SK-N-MC (cell line): Measurements from ENCODE around the gene ADH7.

Experiments
- DNase-seq: peaks from one replicate; pipeline ENCODE4 v3.0.0-alpha.2; 2011; ENCODE audit warnings: low read depth, low spot score
- H3K27ac ChIP-seq: fragments of 200-600 bp; sonication (generic); 2 replicates; pipeline ENCODE4 v1.5.1; 2016; ENCODE audit warnings: mixed run types
- H3K36me3 ChIP-seq: fragments of 200-600 bp; sonication (generic); 2 replicates; pipeline ENCODE4 v1.6.1; 2017; ENCODE audit warnings: antibody characterized with exemption, low read length, mixed read lengths; ENCODE audit not compliant: insufficient read depth
- H3K4me3 ChIP-seq: fragments of 200-600 bp; sonication (generic); 2 replicates; pipeline ENCODE4 v1.5.1; 2016
- H3K9ac ChIP-seq: fragments of 200-600 bp; sonication (generic); 2 replicates; pipeline ENCODE4 v1.8.0; 2017; ENCODE audit warnings: mixed run types, mixed read lengths; ENCODE audit not compliant: insufficient read length
- H3K9me3 ChIP-seq: fragments of 200-600 bp; sonication (generic); 2 replicates; pipeline ENCODE4 v1.6.1; 2017; ENCODE audit warnings: low read depth, mild to moderate bottlenecking, antibody characterized with exemption, low read length, moderate library complexity, mixed read lengths
- EZH2 ChIP-seq: fragments of 200-600 bp; sonication (generic); IDR thresholded peaks from one replicate; pipeline ENCODE4 v1.6.1; 2017; ENCODE audit warnings: antibody characterized with exemption
- FOXP2 ChIP-seq: optimal IDR thresholded peaks from 2 replicates; pipeline ENCODE3; 2011; ENCODE audit warnings: mild to moderate bottlenecking, moderate library complexity; ENCODE audit not compliant: insufficient read depth; ENCODE audit errors: extremely low read length, control extremely low read depth
- POLR2AphosphoS5 ChIP-seq: IDR thresholded peaks from 2 replicates; pipeline ENCODE4 v1.6.1; 2012; ENCODE audit warnings: mild to moderate bottlenecking, low read depth, low read length, borderline replicate concordance

ADH7 gene

GRCh38 chr4:99411041-99411440 lies 24.1 kb downstream of the ADH7 start:
- H3K9ac ChIP-seq = no peak overlapping the region
- no peaks in the 10 kb centered on the region for H3K9me3 ChIP-seq
- no peak overlapping the region for H3K4me3 ChIP-seq
- DNase-seq = no peak
- TF ChIP-seq EZH2 (no peak), FOXP2 (no peak), POLR2AphosphoS5 (no peak)
- no peaks in the 10 kb centered on the region for H3K36me3 ChIP-seq
- H3K27ac ChIP-seq = no peak overlapping the region

- no peak for DNase-seq
- Histone ChIP-seq H3K36me3 (no peaks in the 10 kb centered on the region), H3K4me3 (no peak overlapping the region), H3K9me3 (no peaks in the 10 kb centered on the region), H3K9ac (no peak overlapping the region), H3K27ac (no peak overlapping the region)
- TF ChIP-seq FOXP2 (no peak), POLR2AphosphoS5 (no peak), EZH2 (no peak)
Measured at GRCh38 chr4:99410075-99410474, 25.1 kb downstream of the ADH7 start.

- Histone ChIP-seq H3K36me3 (no peaks in the 10 kb centered on the region), H3K9ac (no peak overlapping the region), H3K4me3 (no peak overlapping the region), H3K9me3 (no peaks in the 10 kb centered on the region), H3K27ac (no peak overlapping the region)
- DNase-seq = no peak
- TF ChIP-seq POLR2AphosphoS5 = no peak
- no peak for TF ChIP-seq EZH2
- no peak for TF ChIP-seq FOXP2
Measured at GRCh38 chr4:99408346-99408745, 26.8 kb downstream of the ADH7 start.

DNA sequence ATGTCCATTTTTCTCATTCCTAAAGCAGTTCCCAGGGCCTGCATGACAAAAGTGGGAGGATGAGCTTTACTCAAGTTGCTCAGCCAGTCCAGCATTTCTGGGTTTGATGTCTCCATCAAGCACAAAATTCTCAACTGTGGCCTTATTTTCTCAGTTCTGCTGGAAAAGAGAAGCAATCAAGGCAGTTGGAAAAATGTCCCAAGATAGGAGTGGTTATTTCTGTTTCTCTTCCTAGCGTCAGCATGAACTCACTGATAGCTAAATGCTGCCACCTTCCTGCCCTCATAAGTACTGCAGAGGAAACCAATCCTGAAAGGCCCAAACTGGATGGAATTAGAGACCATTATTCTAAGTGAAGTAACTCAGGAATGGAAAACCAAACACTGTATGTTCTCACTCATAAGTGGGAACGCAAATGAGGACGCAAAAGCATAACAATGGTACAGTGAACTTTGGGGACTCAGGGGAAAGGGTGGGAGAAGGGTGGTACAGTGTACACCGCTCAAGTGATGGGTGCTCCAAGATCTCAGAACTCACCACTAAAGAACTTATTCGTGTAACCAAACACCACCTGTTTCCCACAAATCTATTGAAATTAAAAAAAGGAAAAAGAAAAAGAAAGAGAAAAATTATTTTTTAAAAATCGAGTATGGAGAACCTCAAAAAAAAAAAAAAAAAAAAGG lies 29.6 kb downstream of the ADH7 start:
- Histone ChIP-seq H3K27ac (no peak overlapping the region), H3K4me3 (no peak overlapping the region), H3K9ac (no peak overlapping the region), H3K9me3 (no peaks in the 10 kb centered on the region), H3K36me3 (no peaks in the 10 kb centered on the region)
- no peak for TF ChIP-seq POLR2AphosphoS5
- no peak for TF ChIP-seq FOXP2
- no peak for TF ChIP-seq EZH2
- peak; percentile 35 for DNase-seq

DNA sequence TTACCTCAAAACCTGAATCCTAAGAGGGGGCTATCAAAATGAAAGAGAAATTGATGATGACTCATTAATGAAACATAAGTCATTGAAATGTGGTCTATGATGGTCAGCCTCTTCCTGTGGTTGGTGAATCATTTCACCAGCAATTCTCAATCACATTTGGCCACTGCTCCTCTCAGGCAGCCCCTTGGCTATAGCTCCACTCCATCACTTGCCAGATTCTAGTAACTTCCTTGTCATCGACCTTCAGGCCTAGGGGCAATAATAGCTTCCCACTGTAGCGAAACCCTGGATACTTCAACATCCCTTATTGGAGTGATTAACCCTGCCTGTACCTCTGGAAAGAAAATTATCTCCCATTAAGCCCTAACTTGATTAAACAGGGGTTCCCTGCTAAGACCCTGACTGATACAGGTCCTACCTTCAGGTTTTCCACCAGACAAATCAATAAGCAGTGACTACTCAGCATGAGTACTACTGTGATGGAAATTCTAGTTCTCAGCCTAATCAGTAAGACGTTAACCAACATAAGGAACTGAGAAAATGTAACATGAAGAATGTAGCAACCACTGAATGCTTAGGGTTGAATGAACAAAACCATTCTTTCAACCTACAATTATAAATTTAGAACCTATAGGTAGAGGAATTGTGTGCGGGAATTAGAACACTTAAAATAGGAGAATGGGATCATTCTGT lies 30.4 kb downstream of the ADH7 start:
- no peak for DNase-seq
- no peaks in the 10 kb centered on the region for H3K36me3 ChIP-seq
- no peaks in the 10 kb centered on the region for H3K9me3 ChIP-seq
- no peak overlapping the region for H3K27ac ChIP-seq
- no peak overlapping the region for H3K4me3 ChIP-seq
- TF ChIP-seq POLR2AphosphoS5 (no peak), EZH2 (no peak), FOXP2 (no peak)
- no peak overlapping the region for H3K9ac ChIP-seq

- Histone ChIP-seq H3K4me3 (no peak overlapping the region), H3K9me3 (no peaks in the 10 kb centered on the region), H3K36me3 (no peaks in the 10 kb centered on the region), H3K9ac (no peak overlapping the region), H3K27ac (no peak overlapping the region)
- no peak for DNase-seq
- TF ChIP-seq EZH2 (no peak), FOXP2 (no peak), POLR2AphosphoS5 (no peak)
Measured at GRCh38 chr4:99403380-99404184, 31.6 kb downstream of the ADH7 start.

DNA sequence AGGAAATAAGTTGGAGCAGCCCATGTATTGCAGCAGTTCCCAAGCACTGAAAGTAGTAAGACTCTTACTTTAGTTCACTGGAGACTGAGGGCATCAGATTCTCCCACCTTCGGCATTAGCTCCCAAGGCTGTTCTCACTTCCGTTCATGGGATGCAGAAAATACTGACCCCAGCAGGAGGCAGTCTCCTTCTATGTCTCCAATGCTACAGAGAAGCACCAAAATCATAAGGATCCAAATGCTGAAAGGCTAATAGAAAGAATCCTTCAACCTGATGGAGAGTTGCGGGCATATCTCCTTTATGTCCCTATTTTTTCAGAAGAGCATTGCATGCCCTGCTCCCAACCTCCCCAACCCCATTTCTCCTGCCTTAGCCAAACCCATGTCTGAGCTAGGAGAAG lies 32.4 kb downstream of the ADH7 start:
- H3K9ac ChIP-seq = no peak overlapping the region
- H3K4me3 ChIP-seq = no peak overlapping the region
- H3K36me3 ChIP-seq = no peaks in the 10 kb centered on the region
- TF ChIP-seq POLR2AphosphoS5 (no peak), FOXP2 (no peak), EZH2 (no peak)
- no peaks in the 10 kb centered on the region for H3K9me3 ChIP-seq
- DNase-seq = no peak
- H3K27ac ChIP-seq = no peak overlapping the region

- Histone ChIP-seq H3K4me3 (no peak overlapping the region), H3K36me3 (no peaks in the 10 kb centered on the region), H3K9ac (no peak overlapping the region), H3K27ac (no peak overlapping the region), H3K9me3 (no peaks in the 10 kb centered on the region)
- no peak for DNase-seq
- TF ChIP-seq POLR2AphosphoS5 = no peak
- TF ChIP-seq EZH2 = no peak
- no peak for TF ChIP-seq FOXP2
Measured at GRCh38 chr4:99400831-99401230, 34.3 kb downstream of the ADH7 start.
